ENCODE results near the gene CMTR1.

Gene CMTR1

DNA sequence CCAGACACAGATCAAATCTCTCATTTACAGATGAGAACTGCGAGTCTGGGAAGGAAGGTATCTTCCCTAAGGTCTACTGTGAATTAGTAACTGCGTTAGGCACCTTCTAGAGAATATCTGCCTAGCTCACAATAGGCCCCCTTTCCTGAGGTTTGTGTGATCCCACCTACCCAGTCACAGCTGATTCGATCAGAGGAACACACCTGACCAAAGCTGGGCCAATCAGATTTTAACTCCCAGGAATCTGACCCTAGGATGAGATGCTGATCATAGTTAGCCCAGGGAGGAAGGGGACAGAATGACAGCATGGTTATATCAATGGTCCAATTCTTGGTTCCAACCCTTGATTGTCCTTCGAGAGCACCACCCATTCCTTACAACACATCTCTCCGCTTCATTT, 74.1 kb downstream of the CMTR1 start:
- no peak overlapping the region for H3K4me3 ChIP-seq (ENCODE audit: low read depth, low read length)
- no peak for DNase-seq (ENCODE audit: low read depth, low spot score)
- TF ChIP-seq, protein P1, sequence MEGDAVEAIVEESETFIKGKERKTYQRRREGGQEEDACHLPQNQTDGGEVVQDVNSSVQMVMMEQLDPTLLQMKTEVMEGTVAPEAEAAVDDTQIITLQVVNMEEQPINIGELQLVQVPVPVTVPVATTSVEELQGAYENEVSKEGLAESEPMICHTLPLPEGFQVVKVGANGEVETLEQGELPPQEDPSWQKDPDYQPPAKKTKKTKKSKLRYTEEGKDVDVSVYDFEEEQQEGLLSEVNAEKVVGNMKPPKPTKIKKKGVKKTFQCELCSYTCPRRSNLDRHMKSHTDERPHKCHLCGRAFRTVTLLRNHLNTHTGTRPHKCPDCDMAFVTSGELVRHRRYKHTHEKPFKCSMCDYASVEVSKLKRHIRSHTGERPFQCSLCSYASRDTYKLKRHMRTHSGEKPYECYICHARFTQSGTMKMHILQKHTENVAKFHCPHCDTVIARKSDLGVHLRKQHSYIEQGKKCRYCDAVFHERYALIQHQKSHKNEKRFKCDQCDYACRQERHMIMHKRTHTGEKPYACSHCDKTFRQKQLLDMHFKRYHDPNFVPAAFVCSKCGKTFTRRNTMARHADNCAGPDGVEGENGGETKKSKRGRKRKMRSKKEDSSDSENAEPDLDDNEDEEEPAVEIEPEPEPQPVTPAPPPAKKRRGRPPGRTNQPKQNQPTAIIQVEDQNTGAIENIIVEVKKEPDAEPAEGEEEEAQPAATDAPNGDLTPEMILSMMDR (IDR thresholded peaks at IDR 0.05; ENCODE audit: insufficient read depth, low read length, missing control alignments), result no peak
- ChIA-PET POLR2A (no interaction called here), CTCF (interaction anchor here (1.3 kb wide), 1 partner anchor 59 kb away, joined by 5 read pairs; no protein-coding TSS in a partner anchor)

DNA sequence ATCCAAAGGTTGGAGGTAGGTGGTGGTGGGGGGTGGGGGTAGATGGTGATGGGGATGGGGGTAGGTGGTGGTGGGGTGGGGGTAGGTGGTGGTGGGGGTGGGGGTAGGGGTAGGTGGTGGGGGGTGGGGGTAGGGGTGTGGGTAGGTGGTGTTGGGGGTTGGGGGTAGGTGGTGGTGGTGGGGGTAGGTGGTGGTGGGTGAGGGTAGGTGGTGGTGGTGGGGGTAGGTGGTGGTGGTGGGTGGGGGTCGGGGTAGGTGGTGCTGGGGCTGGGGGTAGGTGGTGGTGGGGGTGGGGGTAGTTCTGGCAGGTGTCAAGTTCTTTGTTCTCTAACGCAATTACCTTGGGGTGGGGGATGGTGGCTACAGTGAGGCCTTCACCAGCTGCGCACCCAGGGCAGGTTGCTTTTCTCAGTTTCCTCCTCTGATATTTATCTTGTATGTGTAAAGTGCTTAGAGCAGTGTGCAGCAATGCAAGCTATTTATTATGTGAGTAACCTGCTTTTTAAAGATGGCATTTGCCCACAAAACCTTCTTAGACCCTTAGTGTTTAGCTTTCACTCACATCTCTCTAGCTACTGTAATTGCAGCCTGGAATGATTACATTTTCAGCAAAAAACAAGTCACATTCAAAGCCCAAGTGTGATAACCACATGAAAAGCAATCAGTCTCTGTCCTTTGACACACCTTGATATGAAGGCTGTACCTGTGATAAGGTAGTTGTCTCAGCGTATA, 74.8 kb downstream of the CMTR1 start:
- CTCF ChIA-PET, result no interaction called here
- no peak overlapping the region for H3K4me3 ChIP-seq (ENCODE audit: low read depth, low read length)
- no peak for DNase-seq (ENCODE audit: low read depth, low spot score)
- POLR2A ChIA-PET, result no interaction called here
- TF ChIP-seq, protein P1 (IDR thresholded peaks at IDR 0.05; ENCODE audit: insufficient read depth, low read length, missing control alignments), result no peak

DNA sequence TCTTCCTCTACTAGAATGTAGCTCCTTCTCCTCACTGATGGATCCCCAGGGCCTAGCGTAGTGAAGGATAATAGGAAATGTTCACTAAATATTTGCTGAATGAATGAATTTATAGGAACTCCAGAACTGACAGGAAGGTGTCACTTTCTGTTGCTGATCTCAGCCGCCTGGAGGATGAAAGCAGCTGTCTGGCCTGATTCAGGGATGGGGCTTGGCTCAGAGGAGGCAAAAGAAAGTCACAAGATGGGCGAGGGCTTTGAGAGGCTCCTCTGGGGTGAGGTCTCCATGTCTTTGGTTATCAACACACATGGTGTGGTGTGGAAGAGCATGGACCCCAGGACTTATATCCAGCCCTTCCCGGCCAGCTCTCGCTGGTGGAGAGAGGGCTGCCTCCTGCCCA, 78.2 kb downstream of the CMTR1 start:
- ChIA-PET POLR2A (no interaction called here), CTCF (interaction anchor here (1.2 to 1.5 kb wide), 2 partner anchors 11 to 181 kb away, joined by 4 read pairs; partner anchors contain the start of gene CCDC167)
- DNase-seq (ENCODE audit: low read depth, low spot score), result no peak
- no peak overlapping the region for H3K4me3 ChIP-seq (ENCODE audit: low read depth, low read length)
- TF ChIP-seq, protein P1 (IDR thresholded peaks at IDR 0.05; ENCODE audit: insufficient read depth, low read length, missing control alignments), result no peak

DNA sequence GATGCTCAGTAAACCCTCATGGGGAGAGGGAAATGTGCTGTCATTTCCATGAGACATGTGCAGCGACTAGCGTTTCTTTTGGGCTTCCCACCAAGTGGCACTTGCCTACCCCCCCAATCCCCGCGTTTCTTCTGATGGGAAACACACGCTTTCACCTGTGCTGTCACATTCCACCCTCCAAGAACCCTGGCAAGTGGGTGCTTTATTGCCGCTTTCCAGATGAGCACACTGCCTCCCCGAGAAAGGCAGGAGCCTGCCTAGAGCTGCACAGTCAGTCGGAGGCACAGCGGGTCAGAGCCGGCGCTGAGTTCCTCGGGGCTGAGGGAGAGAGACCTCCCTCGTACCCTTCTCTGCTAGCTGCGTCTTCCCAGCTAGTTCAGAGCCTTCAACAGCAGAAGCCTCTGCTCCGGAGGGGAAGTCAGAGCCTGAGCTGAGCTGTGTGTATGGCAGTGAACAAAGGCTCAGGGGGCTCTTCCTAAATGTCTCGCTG, 78.9 kb downstream of the CMTR1 start:
- CTCF ChIA-PET, result interaction anchor here (1.3 kb wide), 1 partner anchor 180 kb away, joined by 4 read pairs; no protein-coding TSS in a partner anchor
- POLR2A ChIA-PET, result no interaction called here
- TF ChIP-seq, protein P1 (IDR thresholded peaks at IDR 0.05; ENCODE audit: insufficient read depth, low read length, missing control alignments), result no peak
- no peak for DNase-seq (ENCODE audit: low read depth, low spot score)
- no peak overlapping the region for H3K4me3 ChIP-seq (ENCODE audit: low read depth, low read length)

DNA sequence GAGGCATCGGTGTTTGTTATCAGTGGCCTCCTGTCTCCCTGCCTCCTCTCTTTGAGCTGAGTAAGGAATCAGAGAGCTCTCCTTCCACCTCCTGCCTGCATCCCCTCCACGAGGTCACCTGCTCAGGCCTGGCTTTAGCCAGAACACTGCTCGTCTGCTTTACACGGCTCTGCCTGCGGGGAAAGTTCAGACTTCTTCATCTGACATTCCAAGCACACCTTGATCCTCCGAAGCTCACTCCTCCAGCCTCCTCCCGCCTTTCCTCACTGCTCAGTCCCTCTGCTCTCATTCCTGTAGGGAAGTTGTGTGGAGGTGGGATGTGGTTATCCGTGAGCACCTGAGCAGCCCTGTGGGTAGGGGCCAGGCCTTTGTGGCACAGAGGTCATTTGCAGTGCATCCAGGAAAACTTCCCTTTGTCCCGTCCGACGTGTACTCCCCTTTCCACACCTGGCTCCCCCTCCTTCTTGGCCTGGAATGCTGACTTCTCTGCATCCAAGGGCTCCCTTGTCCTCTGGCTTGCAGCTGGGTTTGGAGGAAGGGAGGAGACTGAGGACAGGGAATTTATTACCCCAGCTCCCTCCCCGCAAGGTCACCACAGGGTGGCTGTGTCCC, 79.5 kb downstream of the CMTR1 start:
- ChIA-PET POLR2A (no interaction called here), CTCF (interaction anchor here (1.3 kb wide), 1 partner anchor 179 kb away, joined by 4 read pairs; no protein-coding TSS in a partner anchor)
- H3K4me3 ChIP-seq (ENCODE audit: low read depth, low read length), result no peak overlapping the region
- no peak for DNase-seq (ENCODE audit: low read depth, low spot score)
- TF ChIP-seq, protein P1 (IDR thresholded peaks at IDR 0.05; ENCODE audit: insufficient read depth, low read length, missing control alignments), result no peak

DNA sequence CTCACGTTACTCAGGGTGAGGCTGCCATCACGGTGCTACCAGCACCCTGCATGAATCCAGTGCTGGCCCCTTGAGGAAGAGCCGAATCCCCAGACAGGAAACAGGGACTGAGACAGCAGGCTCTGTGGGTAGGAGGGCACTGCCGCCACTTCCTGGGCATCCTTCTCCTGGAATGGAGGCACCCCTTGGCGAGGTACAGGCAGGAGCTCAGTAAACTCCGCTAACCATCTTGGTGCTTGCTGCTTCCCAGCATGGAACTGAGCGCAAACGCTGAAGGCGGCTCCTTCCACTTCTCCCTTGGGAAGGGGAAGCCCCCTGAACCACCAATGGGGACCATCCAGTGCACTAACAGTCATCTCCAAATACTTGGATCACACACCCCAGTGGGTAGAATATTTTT, 80.1 kb downstream of the CMTR1 start:
- no peak for DNase-seq (ENCODE audit: low read depth, low spot score)
- ChIA-PET POLR2A (no interaction called here), CTCF (interaction anchor here (1.3 kb wide), 1 partner anchor 179 kb away, joined by 4 read pairs; no protein-coding TSS in a partner anchor)
- no peak overlapping the region for H3K4me3 ChIP-seq (ENCODE audit: low read depth, low read length)
- TF ChIP-seq, protein P1 (IDR thresholded peaks at IDR 0.05; ENCODE audit: insufficient read depth, low read length, missing control alignments), result no peak
